GM19238 (cell line): ENCODE results near the gene SYDE1.

Experiments
- DNase-seq: peaks from one replicate; pipeline ENCODE4 v3.0.0; 2011; ENCODE audit warnings: low spot score; ENCODE audit not compliant: insufficient read length

Gene SYDE1

GRCh38 chr19:15108145-15108844 is 1.1 kb downstream of the SYDE1 start:
- no peak for DNase-seq

GRCh38 chr19:15108845-15109767 is 1.9 kb downstream of the SYDE1 start:
- DNase-seq: no peak

GRCh38 chr19:15109768-15110417 is 2.7 kb downstream of the SYDE1 start:
- DNase-seq: no peak

GRCh38 chr19:15110418-15110815 is 3.2 kb downstream of the SYDE1 start:
- no peak for DNase-seq

- DNase-seq: no peak
Measured at GRCh38 chr19:15111758-15112157, 4.6 kb downstream of the SYDE1 start.

GRCh38 chr19:15112385-15112784 is 5.2 kb downstream of the SYDE1 start:
- no peak for DNase-seq

GRCh38 chr19:15113245-15114152 is 6.3 kb downstream of the SYDE1 start:
- no peak for DNase-seq

- DNase-seq: no peak
Measured at GRCh38 chr19:15114153-15114540, 6.9 kb downstream of the SYDE1 start.

- DNase-seq: no peak
Measured at GRCh38 chr19:15115080-15115479, 7.9 kb downstream of the SYDE1 start.

GRCh38 chr19:15115762-15116615 is 8.8 kb downstream of the SYDE1 start:
- DNase-seq: no peak

GRCh38 chr19:15116856-15117255 is 9.7 kb downstream of the SYDE1 start:
- DNase-seq: no peak

- DNase-seq: no peak
Measured at GRCh38 chr19:15118248-15118647, 11.0 kb downstream of the SYDE1 start.

GRCh38 chr19:15118789-15119494 is 11.7 kb downstream of the SYDE1 start:
- no peak for DNase-seq

GRCh38 chr19:15120135-15121026 is 13.2 kb downstream of the SYDE1 start:
- DNase-seq: no peak

GRCh38 chr19:15122331-15123030 is 15.3 kb downstream of the SYDE1 start:
- DNase-seq: no peak

GRCh38 chr19:15123031-15123890 is 16.1 kb downstream of the SYDE1 start:
- no peak for DNase-seq

GRCh38 chr19:15123900-15124299 is 16.7 kb downstream of the SYDE1 start:
- DNase-seq: no peak
